Progenitor cell of endocrine pancreas (in vitro differentiated cells): Measurements from ENCODE around the gene RANBP6. TPM values are rescaled to one million over a fixed set of nuclear protein-coding genes. Genes with fewer than 3 reads are reported as not detected.

ENCODE experiments used
- DNase-seq: peaks from one replicate; pipeline ENCODE4 v3.0.0; 2021; ENCODE audit warnings: low spot score; ENCODE audit not compliant: unreplicated experiment
- H3K27ac Mint-ChIP-seq: 2 replicates; pipeline ENCODE4 v1.8.0; 2021; ENCODE audit warnings: mild to moderate bottlenecking, moderate library complexity, mixed read lengths
- H3K27me3 Mint-ChIP-seq: 2 replicates; pipeline ENCODE4 v1.8.0; 2021; ENCODE audit warnings: mixed read lengths
- H3K36me3 Mint-ChIP-seq: 2 replicates; pipeline ENCODE4 v1.8.0; 2022; ENCODE audit warnings: mixed read lengths; ENCODE audit not compliant: insufficient read depth
- H3K4me1 Mint-ChIP-seq: 2 replicates; pipeline ENCODE4 v1.8.0; 2021; ENCODE audit warnings: low read depth, mixed read lengths
- H3K4me3 Mint-ChIP-seq: 2 replicates; pipeline ENCODE4 v1.8.0; 2021; ENCODE audit warnings: low read depth, mild to moderate bottlenecking, moderate library complexity, mixed read lengths
- H3K9me3 Mint-ChIP-seq: 2 replicates; pipeline ENCODE4 v1.8.0; 2021; ENCODE audit warnings: low read depth, mixed read lengths
- microRNA-seq: library from miRNA; unstranded; fragments of <30 nt; microRNA quantifications from one replicate; pipeline ENCODE4 v1.1.0, GENCODE V29; 2020; ENCODE audit warnings: borderline number of aligned reads; ENCODE audit not compliant: unreplicated experiment
- total RNA-seq: library from RNA; stranded (reverse); gene quantifications from 2 replicates; pipeline ENCODE4 v1.2.1, GENCODE V29; 2021
- TF ChIP-seq, protein P1 (sequence below): fragments of 200-600 bp; sonication (generic); IDR thresholded peaks from one replicate; pipeline ENCODE4 v1.5.0; 2021; ENCODE audit warnings: antibody characterized with exemption, mild to moderate bottlenecking; ENCODE audit not compliant: unreplicated experiment

Gene RANBP6
- total RNA-seq, 1 donor from 2014 or later, result 20.8 TPM

DNA sequence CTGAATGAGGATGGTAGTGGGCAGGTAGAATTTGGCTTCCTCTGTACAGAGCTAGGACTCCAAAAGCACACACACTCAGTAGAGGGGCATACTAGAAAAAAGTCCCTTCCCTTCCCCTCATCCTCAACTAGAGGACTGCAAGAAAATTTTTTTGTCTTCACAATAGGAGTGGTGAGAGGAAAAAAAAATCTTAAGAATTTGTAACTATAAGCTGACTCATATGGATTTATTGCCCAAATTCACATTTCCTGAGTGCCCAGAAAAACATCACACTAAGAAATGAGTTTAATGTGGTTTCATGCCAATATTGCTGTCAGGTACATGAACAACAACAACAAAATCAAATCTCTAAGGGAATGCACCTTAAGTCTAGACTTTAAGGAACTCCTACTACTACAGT lies 43.7 kb downstream of the RANBP6 start:
- Mint-ChIP-seq H3K36me3 (peaks cover 30% of the 10 kb centered on the region), H3K27ac (no peak overlapping the region), H3K4me1 (no peaks in the 10 kb centered on the region), H3K9me3 (peaks cover 11% of the 10 kb centered on the region), H3K27me3 (no peaks in the 10 kb centered on the region), H3K4me3 (no peak overlapping the region)
- TF ChIP-seq, protein P1, sequence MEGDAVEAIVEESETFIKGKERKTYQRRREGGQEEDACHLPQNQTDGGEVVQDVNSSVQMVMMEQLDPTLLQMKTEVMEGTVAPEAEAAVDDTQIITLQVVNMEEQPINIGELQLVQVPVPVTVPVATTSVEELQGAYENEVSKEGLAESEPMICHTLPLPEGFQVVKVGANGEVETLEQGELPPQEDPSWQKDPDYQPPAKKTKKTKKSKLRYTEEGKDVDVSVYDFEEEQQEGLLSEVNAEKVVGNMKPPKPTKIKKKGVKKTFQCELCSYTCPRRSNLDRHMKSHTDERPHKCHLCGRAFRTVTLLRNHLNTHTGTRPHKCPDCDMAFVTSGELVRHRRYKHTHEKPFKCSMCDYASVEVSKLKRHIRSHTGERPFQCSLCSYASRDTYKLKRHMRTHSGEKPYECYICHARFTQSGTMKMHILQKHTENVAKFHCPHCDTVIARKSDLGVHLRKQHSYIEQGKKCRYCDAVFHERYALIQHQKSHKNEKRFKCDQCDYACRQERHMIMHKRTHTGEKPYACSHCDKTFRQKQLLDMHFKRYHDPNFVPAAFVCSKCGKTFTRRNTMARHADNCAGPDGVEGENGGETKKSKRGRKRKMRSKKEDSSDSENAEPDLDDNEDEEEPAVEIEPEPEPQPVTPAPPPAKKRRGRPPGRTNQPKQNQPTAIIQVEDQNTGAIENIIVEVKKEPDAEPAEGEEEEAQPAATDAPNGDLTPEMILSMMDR, result no peak
- no peak for DNase-seq

Small RNA genes within 50 kb of the gene (microRNA-seq; reads per million reads assigned to microRNA genes)
- gene MIR4665, result not detected

Other genes with a start within 250 kb of the RANBP6 start
- 20.3 and 21.2 TPM in 2 replicates for gene ERMP1, start 182.5 kb downstream of the RANBP6 start, total RNA-seq
- gene MLANA, start 124.7 kb downstream of the RANBP6 start, total RNA-seq, result not detected in 2 replicates
- gene IL33, start 200.2 kb upstream of the RANBP6 start, total RNA-seq, result 0.13 TPM in 1 of 2 replicates, not detected in the other